NCI-H526 (cell line): Measurements from ENCODE around the gene GATA5.
"Not testable (repeated sequence)": the region's sequence is repeated elsewhere in the genome, so short reads cannot be mapped to it uniquely, and the experiment has no call there.

ENCODE experiments used
- DNase-seq, 2 experiments: peaks; one replicate each; lab custom pipeline; 2025; lab: John Stamatoyannopoulos, UW

The GATA5 gene

GRCh38 chr20:62429455-62430310, 46.1 kb downstream of the GATA5 start:
- DNase-seq = no peak

GRCh38 chr20:62428396-62429295, 47.1 kb downstream of the GATA5 start:
- DNase-seq = no peak

GRCh38 chr20:62428002-62428372, 47.8 kb downstream of the GATA5 start:
- DNase-seq = peak in 1 of 2 experiments; percentile 54

GRCh38 chr20:62427172-62428001, 48.4 kb downstream of the GATA5 start, which contains the start of gene RBBP8NL:
RBBP8NL (minus strand) TSS chr20:62427539; CDS start chr20:62419647, 7,892 bp downstream.
- DNase-seq = peak; percentile 98 to 99

DNA sequence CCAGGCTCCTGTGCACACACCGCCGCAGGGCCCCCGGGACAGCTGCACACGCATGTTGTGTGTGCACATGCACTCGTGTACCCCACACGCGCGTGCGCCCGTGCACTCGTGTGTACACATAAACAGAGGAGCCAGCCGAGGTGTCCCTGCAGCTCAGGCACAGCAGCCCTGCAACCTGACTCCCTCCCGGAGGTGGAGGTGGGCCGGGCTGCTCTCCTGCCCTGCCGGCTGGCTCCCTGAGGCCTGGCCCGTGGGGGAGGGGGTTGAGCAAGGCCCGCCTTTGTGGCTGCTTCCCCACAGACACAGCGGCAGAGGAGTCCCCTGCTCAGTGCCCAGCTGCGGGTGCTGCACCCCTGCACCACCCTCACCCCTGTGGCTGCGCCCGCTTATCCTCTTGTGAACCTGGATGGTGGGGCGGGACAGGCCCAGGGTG, 49.1 kb downstream of the GATA5 start:
- DNase-seq = peak; percentile 72 to 95

GRCh38 chr20:62426059-62426348, 49.8 kb downstream of the GATA5 start:
- DNase-seq = not testable (repeated sequence)

- DNase-seq = no peak
These were observed 50.3 kb downstream of the GATA5 start for GRCh38 chr20:62425281-62426058.

GRCh38 chr20:62424249-62425107, 51.3 kb downstream of the GATA5 start:
- no peak for DNase-seq

DNA sequence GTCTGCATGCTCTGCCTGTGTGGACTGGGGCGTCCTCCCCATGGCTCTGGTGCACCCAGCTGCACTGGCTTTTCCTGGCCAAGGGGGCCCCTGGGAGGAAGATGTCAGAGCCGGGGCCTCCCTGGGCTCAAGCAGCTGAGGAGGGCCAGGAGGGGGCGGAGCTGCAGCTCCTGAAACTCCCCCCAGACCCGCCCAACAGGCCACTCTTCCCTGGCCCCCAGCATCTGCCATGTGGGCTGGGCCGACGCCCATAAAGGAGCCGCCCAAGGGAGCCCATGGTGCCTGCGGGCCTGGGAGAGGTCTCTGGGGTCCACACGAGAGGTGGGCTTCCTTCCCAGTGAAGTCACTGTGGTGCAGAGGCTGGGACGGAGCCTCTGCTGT, 52.5 kb downstream of the GATA5 start:
- no peak for DNase-seq

- no peak for DNase-seq
These were observed 53.0 kb downstream of the GATA5 start for GRCh38 chr20:62422636-62423325.

DNA sequence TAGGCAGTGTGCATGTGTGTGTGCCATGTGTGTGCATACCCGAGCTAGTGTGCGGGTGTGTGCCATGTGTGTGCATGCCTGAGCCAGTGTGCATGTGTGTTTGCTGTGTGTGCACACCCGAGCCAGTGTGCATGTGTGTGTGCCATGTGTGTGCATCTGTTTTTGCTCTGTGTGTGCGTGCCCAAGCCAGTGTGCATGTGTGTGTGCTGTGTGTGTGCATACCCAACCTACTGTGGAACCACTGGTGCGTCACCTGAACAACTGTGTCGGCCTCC, 54.1 kb downstream of the GATA5 start:
- no peak for DNase-seq

DNA sequence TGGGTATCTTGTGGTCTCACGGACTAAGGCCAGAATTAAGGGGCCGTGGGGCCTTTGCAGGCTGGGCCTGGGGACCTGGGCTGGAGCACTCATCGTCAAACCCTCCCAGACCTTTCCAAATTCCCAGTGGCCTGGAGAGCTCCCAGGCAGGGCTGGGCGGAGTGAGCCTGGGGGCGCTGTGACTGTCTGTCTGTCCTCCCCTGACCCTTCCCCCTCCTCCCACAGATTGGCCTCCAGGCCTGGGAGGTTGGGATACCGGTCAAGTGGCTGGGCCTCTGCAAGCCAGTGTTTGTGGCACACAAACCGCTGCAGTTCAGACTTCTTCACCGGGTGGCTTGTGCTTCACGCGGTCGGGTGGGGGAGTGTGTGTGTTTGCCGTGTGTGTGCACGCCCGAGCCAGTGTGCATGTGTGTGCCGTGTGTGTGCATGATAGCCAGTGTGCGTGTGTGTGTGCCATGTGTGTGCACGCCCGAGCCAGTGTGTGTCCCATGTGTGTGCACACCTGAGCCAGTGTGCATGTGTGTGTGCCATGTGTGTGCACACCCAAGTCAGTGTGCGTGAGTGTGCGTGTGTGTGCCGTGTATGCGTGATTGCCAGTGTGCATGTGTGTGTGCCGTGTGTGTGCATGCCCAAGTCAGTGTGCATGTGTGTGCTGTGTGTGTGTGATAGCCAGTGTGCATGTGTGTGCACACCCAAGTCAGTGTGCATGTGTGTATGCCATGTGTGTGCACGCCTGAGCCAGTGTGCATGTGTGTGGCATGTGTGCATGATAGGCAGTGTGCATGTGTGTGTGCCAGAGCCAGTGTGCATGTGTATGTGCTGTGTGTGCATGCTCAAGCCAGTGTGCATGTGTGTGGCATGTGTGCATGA, 54.7 kb downstream of the GATA5 start:
- DNase-seq = no peak

GRCh38 chr20:62419759-62420158, 56.0 kb downstream of the GATA5 start:
- no peak for DNase-seq

GRCh38 chr20:62418709-62419487, 56.9 kb downstream of the GATA5 start:
- no peak for DNase-seq

DNA sequence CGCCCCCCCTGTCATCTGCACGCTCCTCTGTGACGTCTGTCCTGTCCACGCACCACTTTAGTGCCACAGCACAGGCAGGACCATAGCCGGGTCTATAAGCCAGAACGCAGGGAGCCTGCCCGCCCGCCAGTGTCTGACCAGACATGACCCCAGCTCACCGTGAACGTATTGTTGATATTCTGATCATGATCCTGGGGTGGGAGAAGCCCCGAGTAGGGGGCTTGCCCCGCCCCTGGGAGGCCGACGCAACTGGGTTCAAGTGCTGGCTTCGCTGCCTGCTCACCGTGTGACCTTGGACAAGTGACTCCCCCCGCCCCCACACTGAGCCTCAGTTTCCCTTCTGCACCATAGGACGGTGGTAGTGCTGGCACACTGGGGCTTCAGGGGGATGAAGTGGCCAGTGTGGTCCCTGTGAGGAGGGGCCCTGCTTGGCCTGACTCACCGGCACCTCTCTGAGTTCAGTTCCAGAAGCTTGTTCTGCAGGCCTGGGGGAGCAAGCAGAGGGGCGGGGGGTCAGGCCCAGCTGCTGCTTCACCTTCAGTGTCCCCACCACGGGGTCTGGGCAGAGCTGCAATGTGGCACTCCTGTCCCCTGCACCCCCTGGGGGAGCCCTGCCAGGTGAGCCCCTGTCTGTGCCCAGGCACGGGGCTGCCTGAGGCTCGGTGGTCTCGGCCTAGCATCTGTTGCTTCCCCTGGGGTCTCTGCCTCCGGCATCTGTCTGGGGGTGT, 57.6 kb downstream of the GATA5 start:
- no peak for DNase-seq

GRCh38 chr20:62416651-62417637, 58.9 kb downstream of the GATA5 start:
- no peak for DNase-seq
